ENCODE measurements around the gene DDX42.

- TF ChIP-seq CTCF (IDR thresholded peaks at IDR 0.05) (no peak), EZH2phosphoT487 (IDR thresholded peaks at IDR 0.05) (no peak)
These were observed 73.7 kb downstream of the DDX42 start for GRCh38 chr17:63847525-63848249.
